KMS-11 (cell line): Measurements from ENCODE around the gene PRKRIP1.
"Not testable (repeated sequence)": the region's sequence is repeated elsewhere in the genome, so short reads cannot be mapped to it uniquely, and the experiment has no call there.

ENCODE experiments used
- H2AFZ ChIP-seq: fragments of 200-600 bp; sonication (generic); 2 replicates; pipeline ENCODE4 v1.6.1; 2016; ENCODE audit warnings: antibody characterized with exemption, mixed run types, low read depth
- H3K27ac ChIP-seq: fragments of 200-600 bp; sonication (generic); 2 replicates; pipeline ENCODE4 v1.6.1; 2016; ENCODE audit warnings: mild to moderate bottlenecking, mixed run types
- H3K27me3 ChIP-seq: fragments of 200-600 bp; sonication (generic); 2 replicates; pipeline ENCODE4 v1.6.1; 2017; ENCODE audit warnings: mild to moderate bottlenecking, low read depth, mixed run types, moderate library complexity; ENCODE audit not compliant: insufficient read depth
- H3K36me3 ChIP-seq: fragments of 200-600 bp; sonication (generic); 2 replicates; pipeline ENCODE4 v1.6.1; 2017; ENCODE audit warnings: mild to moderate bottlenecking, mixed run types; ENCODE audit not compliant: insufficient read depth
- H3K4me1 ChIP-seq: fragments of 200-600 bp; sonication (generic); 2 replicates; pipeline ENCODE4 v1.6.1; 2016; ENCODE audit warnings: mild to moderate bottlenecking, low read depth, mixed run types; ENCODE audit not compliant: poor library complexity, severe bottlenecking
- H3K4me2 ChIP-seq: fragments of 200-600 bp; sonication (generic); 2 replicates; pipeline ENCODE4 v1.7.0; 2016; ENCODE audit warnings: mild to moderate bottlenecking, mixed run types
- H3K4me3 ChIP-seq: fragments of 200-600 bp; sonication (generic); IDR thresholded peaks from 2 replicates; pipeline ENCODE4 v1.6.1; 2017; ENCODE audit warnings: low read depth, low read length, mixed read lengths; ENCODE audit not compliant: insufficient read depth
- H3K79me2 ChIP-seq: fragments of 200-600 bp; sonication (generic); 2 replicates; pipeline ENCODE4 v1.6.1; 2016; ENCODE audit warnings: low read depth, mixed run types; ENCODE audit not compliant: insufficient read depth
- H3K9ac ChIP-seq: fragments of 200-600 bp; sonication (generic); 2 replicates; pipeline ENCODE4 v1.6.1; 2016; ENCODE audit warnings: mild to moderate bottlenecking, mixed run types
- H4K20me1 ChIP-seq: fragments of 200-600 bp; sonication (generic); 2 replicates; pipeline ENCODE4 v1.6.1; 2016; ENCODE audit warnings: mild to moderate bottlenecking, mixed run types; ENCODE audit not compliant: insufficient read depth
- TF ChIP-seq, protein P1 (sequence below): fragments of 200-600 bp; sonication (generic); conservative IDR thresholded peaks from 2 replicates; pipeline ENCODE4 v1.6.1; 2017; ENCODE audit warnings: low read depth, mild to moderate bottlenecking, antibody characterized with exemption, low read length, moderate library complexity, mixed read lengths

The PRKRIP1 gene

DNA sequence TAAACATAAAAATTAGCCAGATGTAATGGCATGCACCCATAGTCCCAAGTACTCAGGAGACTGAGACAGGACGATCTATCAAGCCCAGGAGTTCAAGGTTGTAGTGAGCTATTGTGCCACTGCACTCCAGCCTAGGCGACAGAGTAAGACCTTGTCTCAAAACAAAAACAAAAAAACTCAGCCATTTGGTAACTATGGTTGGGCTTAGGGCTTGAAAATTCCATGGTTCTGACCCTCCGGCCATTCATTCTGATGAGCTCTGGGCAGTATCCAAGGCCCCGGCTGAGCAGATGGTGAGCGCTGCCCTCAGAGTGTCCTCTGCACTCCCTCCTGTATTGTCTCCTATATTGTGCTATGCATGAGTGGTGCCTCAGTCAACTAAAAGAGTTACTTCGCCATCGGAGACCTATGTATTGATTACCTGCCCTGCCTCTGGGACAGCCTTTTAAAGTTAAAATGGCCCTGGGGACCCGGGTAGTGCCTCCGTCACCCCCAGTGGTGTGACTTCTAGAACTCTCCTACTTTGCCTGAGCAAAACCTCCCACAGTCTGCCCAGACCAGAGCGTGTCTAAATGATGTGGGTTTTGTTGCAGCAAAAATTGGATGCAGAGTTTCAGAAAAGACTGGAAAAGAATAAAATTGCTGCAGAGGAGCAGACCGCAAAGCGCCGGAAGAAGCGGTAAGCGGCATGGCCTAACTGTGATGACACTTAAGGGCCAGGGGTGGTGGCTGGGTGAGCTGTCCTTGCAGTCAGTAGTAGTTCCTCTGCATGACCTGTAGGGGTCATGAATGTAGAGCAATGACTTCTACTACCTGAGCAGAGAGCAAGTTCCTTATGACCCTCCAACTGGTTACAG, 8.1 kb downstream of the PRKRIP1 start:
- H3K27ac ChIP-seq, result peak overlapping the region; percentile 31; the same call in 1 of the 2 replicates
- no peak overlapping the region for H2AFZ ChIP-seq
- H3K27me3 ChIP-seq, result no peaks in the 10 kb centered on the region
- peaks cover 13% of the 10 kb centered on the region; the same call in 1 of the 2 replicates for H3K36me3 ChIP-seq
- H3K79me2 ChIP-seq, result peaks cover 8% of the 10 kb centered on the region; the same call in 1 of the 2 replicates
- H3K9ac ChIP-seq, result no peak overlapping the region; the same call in 1 of the 2 replicates
- H3K4me2 ChIP-seq, result peak overlapping the region; percentile 59; the same call in 1 of the 2 replicates
- no peaks in the 10 kb centered on the region for H4K20me1 ChIP-seq
- no peak overlapping the region for H3K4me3 ChIP-seq
- H3K4me1 ChIP-seq, result peaks cover 70% of the 10 kb centered on the region
- TF ChIP-seq, protein P1, sequence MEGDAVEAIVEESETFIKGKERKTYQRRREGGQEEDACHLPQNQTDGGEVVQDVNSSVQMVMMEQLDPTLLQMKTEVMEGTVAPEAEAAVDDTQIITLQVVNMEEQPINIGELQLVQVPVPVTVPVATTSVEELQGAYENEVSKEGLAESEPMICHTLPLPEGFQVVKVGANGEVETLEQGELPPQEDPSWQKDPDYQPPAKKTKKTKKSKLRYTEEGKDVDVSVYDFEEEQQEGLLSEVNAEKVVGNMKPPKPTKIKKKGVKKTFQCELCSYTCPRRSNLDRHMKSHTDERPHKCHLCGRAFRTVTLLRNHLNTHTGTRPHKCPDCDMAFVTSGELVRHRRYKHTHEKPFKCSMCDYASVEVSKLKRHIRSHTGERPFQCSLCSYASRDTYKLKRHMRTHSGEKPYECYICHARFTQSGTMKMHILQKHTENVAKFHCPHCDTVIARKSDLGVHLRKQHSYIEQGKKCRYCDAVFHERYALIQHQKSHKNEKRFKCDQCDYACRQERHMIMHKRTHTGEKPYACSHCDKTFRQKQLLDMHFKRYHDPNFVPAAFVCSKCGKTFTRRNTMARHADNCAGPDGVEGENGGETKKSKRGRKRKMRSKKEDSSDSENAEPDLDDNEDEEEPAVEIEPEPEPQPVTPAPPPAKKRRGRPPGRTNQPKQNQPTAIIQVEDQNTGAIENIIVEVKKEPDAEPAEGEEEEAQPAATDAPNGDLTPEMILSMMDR, result peak; percentile 88

DNA sequence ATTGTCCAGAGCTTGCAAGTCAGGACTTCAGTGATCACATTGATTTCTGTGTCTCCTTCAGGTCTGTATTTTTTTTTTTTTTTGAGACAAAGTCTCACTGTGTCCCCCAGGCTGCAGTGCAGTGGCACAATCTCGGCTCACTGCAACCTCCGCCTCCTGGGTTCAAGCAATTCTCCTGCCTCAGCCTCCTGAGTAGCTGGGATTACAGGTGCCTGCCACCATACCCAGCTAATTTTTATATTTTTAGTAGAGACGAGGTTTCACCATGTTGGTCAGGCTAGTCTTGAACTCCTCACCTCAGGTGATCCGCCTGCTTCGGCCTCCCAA, 8.7 kb downstream of the PRKRIP1 start:
- H3K9ac ChIP-seq, result not testable (repeated sequence)

DNA sequence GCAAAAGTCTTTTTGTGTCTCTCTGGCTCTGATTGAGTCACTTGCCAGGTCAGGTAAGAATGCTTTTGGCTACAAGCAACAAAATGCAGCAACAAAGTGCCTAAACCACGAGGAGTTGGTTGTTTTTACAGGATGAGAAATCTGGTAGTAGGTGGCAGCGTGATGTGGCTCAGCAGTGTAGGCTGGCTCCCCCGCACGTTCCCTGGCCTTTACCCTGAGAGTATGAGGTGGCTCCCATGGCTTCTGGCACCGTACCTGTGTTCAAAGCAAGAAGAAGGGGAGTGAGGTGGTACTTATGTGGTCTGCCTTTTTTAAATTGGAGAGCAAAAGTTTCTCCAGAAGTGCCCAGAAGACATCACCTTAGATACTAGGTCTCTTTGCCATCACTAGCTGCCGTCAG, 11.7 kb downstream of the PRKRIP1 start:
- Histone ChIP-seq H3K9ac (no peak overlapping the region), H3K27me3 (no peaks in the 10 kb centered on the region), H3K79me2 (peaks cover 12% of the 10 kb centered on the region; the same call in 1 of the 2 replicates), H3K4me1 (peaks cover 55% of the 10 kb centered on the region), H2AFZ (no peak overlapping the region), H4K20me1 (no peaks in the 10 kb centered on the region; the same call in 1 of the 2 replicates), H3K4me3 (no peak overlapping the region), H3K27ac (no peak overlapping the region), H3K4me2 (no peak overlapping the region), H3K36me3 (peaks cover 5% of the 10 kb centered on the region; the same call in 1 of the 2 replicates)
- TF ChIP-seq, protein P1, result no peak

More for the DNA sequence above, 8.7 kb downstream of the PRKRIP1 start:
- not testable (repeated sequence) for H3K4me3 ChIP-seq, H2AFZ ChIP-seq, H4K20me1 ChIP-seq, H3K36me3 ChIP-seq, H3K4me2 ChIP-seq, H3K27ac ChIP-seq, H3K27me3 ChIP-seq, H3K79me2 ChIP-seq
- peaks cover 69% of the 10 kb centered on the region for H3K4me1 ChIP-seq

DNA sequence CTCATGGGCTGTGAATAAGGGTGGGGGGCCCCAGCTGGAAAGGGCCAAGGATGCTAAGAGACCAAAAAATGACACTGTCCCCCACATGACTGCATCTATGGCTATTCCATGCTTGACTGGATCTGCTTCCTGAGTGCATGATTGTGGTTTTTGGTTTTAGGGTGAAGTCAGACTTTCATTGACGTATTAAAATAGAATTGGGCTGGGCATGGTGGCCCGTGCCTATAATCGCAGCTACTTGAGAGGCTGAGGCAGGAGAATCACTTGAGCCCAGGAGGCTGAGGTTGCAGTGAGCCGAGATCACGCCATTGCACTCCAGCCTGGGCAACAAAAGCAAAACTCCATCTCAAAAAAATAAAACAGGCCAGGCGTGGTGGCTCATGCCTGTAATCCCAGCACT, 12.4 kb downstream of the PRKRIP1 start:
- H3K79me2 ChIP-seq, result peaks cover 16% of the 10 kb centered on the region; the same call in 1 of the 2 replicates
- H3K4me1 ChIP-seq, result peaks cover 55% of the 10 kb centered on the region
- H4K20me1 ChIP-seq, H3K9ac ChIP-seq, H2AFZ ChIP-seq, H3K27ac ChIP-seq, H3K4me2 ChIP-seq, H3K4me3 ChIP-seq, H3K27me3 ChIP-seq, H3K36me3 ChIP-seq: not testable (repeated sequence)

DNA sequence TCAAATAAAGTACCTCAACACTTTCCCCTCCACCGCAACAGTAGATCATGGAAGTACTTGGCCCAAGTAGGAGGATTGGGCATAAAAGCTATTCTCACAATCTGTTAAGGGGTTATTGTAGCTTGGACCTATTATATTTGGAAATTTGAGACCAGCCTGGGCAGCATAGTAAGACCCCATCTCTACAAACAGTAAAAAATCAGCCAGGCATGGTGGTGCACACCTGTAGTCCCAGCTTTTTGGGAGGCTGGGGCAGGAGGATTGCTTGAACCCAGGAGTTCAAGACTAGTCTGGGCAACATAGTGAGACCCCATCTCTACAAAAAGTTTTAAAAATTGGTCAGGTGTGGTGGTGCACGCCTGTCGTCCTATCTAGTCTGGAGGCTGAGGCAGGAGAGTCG, 13.2 kb downstream of the PRKRIP1 start:
- Histone ChIP-seq H4K20me1 (no peaks in the 10 kb centered on the region; the same call in 1 of the 2 replicates), H3K79me2 (peaks cover 24% of the 10 kb centered on the region), H3K9ac (no peak overlapping the region), H3K27me3 (no peaks in the 10 kb centered on the region), H3K36me3 (peaks cover 5% of the 10 kb centered on the region; the same call in 1 of the 2 replicates), H3K4me1 (peaks cover 55% of the 10 kb centered on the region), H2AFZ (no peak overlapping the region), H3K27ac (no peak overlapping the region), H3K4me3 (no peak overlapping the region), H3K4me2 (no peak overlapping the region)
- TF ChIP-seq, protein P1, result no peak
